OCI-LY1 (cell line): ENCODE data around the gene TRMU.

Experiments used
- H2AFZ ChIP-seq: fragments of 200-600 bp; sonication (generic), shearing (Covaris generic); 2 replicates; pipeline ENCODE4 v1.6.0; 2014; ENCODE audit warnings: antibody characterized with exemption, mild to moderate bottlenecking, low read length
- H3F3A ChIP-seq: fragments of 200-600 bp; sonication (generic), shearing (Covaris generic); 2 replicates; pipeline ENCODE4 v1.6.0; 2014; ENCODE audit warnings: mild to moderate bottlenecking, antibody characterized with exemption, low read length, moderate library complexity; ENCODE audit not compliant: insufficient read depth
- H3K27ac ChIP-seq: fragments of 200-600 bp; sonication (generic); 2 replicates; pipeline ENCODE4 v1.5.1; 2014; ENCODE audit warnings: low read length, mixed run types, mild to moderate bottlenecking, low read depth; ENCODE audit not compliant: poor library complexity, severe bottlenecking
- H3K27me3 ChIP-seq: fragments of 200-600 bp; sonication (generic); 2 replicates; pipeline ENCODE4 v1.6.0; 2014; ENCODE audit warnings: antibody characterized with exemption, mild to moderate bottlenecking, low read length, moderate library complexity; ENCODE audit not compliant: insufficient read depth
- H3K36me3 ChIP-seq: fragments of 200-600 bp; sonication (generic); 2 replicates; pipeline ENCODE4 v1.6.1; 2014; ENCODE audit warnings: mild to moderate bottlenecking, antibody characterized with exemption, low read length, moderate library complexity, mixed read lengths; ENCODE audit not compliant: insufficient read depth
- H3K4me1 ChIP-seq: fragments of 200-600 bp; sonication (generic); 2 replicates; pipeline ENCODE4 v1.5.1; 2014; ENCODE audit warnings: mild to moderate bottlenecking, low read length, moderate library complexity; ENCODE audit not compliant: insufficient read depth, severe bottlenecking
- H3K4me2 ChIP-seq: fragments of 200-600 bp; sonication (generic), shearing (Covaris generic); 2 replicates; pipeline ENCODE4 v1.6.1; 2014; ENCODE audit warnings: low read length
- H3K4me3 ChIP-seq: fragments of 200-600 bp; sonication (generic); 2 replicates; pipeline ENCODE4 v1.5.1; 2014; ENCODE audit warnings: low read length, low read depth, mild to moderate bottlenecking, mixed read lengths; ENCODE audit not compliant: poor library complexity, severe bottlenecking
- H3K79me2 ChIP-seq: fragments of 200-600 bp; shearing (Covaris generic); 2 replicates; pipeline ENCODE4 v1.6.1; 2016; ENCODE audit warnings: mixed run types, low read length, mixed read lengths; ENCODE audit not compliant: insufficient read depth
- H3K9ac ChIP-seq: fragments of 200-600 bp; sonication (generic), shearing (Covaris generic); 2 replicates; pipeline ENCODE4 v1.6.1; 2014; ENCODE audit warnings: mild to moderate bottlenecking, low read length, mixed read lengths
- H3K9me2 ChIP-seq: fragments of 200-600 bp; sonication (generic), shearing (Covaris generic); 2 replicates; pipeline ENCODE4 v1.6.1; 2014; ENCODE audit warnings: low read depth, mild to moderate bottlenecking, low read length, mixed read lengths
- H3K9me3 ChIP-seq: fragments of 200-600 bp; shearing (Covaris generic); 2 replicates; pipeline ENCODE4 v1.6.1; 2014; ENCODE audit warnings: low read length, mixed read lengths
- H4K20me1 ChIP-seq: fragments of 200-600 bp; sonication (generic), shearing (Covaris generic); 2 replicates; pipeline ENCODE4 v1.6.0; 2016; ENCODE audit warnings: mild to moderate bottlenecking, low read length; ENCODE audit not compliant: insufficient read depth
- CTCF ChIP-seq: fragments of 200-600 bp; sonication (generic), shearing (Covaris generic); IDR thresholded peaks from 2 replicates; pipeline ENCODE4 v1.5.1; 2017; ENCODE audit warnings: mild to moderate bottlenecking, antibody characterized with exemption, low read length, moderate library complexity, mixed read lengths
- EZH2 ChIP-seq: fragments of 200-600 bp; sonication (generic), shearing (Covaris generic); IDR thresholded peaks from 2 replicates; pipeline ENCODE4 v1.8.0; 2017; ENCODE audit warnings: borderline replicate concordance, mixed run types, mild to moderate bottlenecking, antibody characterized with exemption, low read length, moderate library complexity, mixed read lengths

TRMU gene

GRCh38 chr22:46381731-46382130 lies 46.2 kb downstream of the TRMU start:
- H4K20me1 ChIP-seq = no peaks in the 10 kb centered on the region
- H3K4me3 ChIP-seq = no peak overlapping the region
- no peak overlapping the region for H3K4me2 ChIP-seq
- no peaks in the 10 kb centered on the region for H3K9me2 ChIP-seq
- no peaks in the 10 kb centered on the region for H3K27me3 ChIP-seq
- H2AFZ ChIP-seq = no peak overlapping the region
- H3K9ac ChIP-seq = no peak overlapping the region
- H3K9me3 ChIP-seq = no peaks in the 10 kb centered on the region
- H3K4me1 ChIP-seq = no peaks in the 10 kb centered on the region
- H3K79me2 ChIP-seq = no peaks in the 10 kb centered on the region
- peaks cover 4% of the 10 kb centered on the region; the same call in 1 of the 2 replicates for H3K36me3 ChIP-seq
- TF ChIP-seq CTCF (no peak), EZH2 (no peak)
- H3K27ac ChIP-seq = no peak overlapping the region
- no peaks in the 10 kb centered on the region for H3F3A ChIP-seq

GRCh38 chr22:46382524-46382923 lies 47.0 kb downstream of the TRMU start:
- Histone ChIP-seq H3K27ac (no peak overlapping the region), H3F3A (no peaks in the 10 kb centered on the region), H3K79me2 (no peaks in the 10 kb centered on the region), H4K20me1 (no peaks in the 10 kb centered on the region), H3K27me3 (no peaks in the 10 kb centered on the region), H3K4me3 (no peak overlapping the region), H3K4me1 (no peaks in the 10 kb centered on the region), H3K36me3 (no peaks in the 10 kb centered on the region), H3K4me2 (no peak overlapping the region), H2AFZ (no peak overlapping the region), H3K9me3 (no peaks in the 10 kb centered on the region), H3K9me2 (no peaks in the 10 kb centered on the region), H3K9ac (no peak overlapping the region)
- no peak for TF ChIP-seq CTCF

- no peaks in the 10 kb centered on the region for H3K36me3 ChIP-seq
- no peaks in the 10 kb centered on the region for H3K9me2 ChIP-seq
- no peaks in the 10 kb centered on the region for H3K4me1 ChIP-seq
- no peaks in the 10 kb centered on the region for H4K20me1 ChIP-seq
- TF ChIP-seq CTCF (no peak), EZH2 (no peak)
- no peak overlapping the region for H3K4me2 ChIP-seq
- no peak overlapping the region for H2AFZ ChIP-seq
- no peaks in the 10 kb centered on the region for H3K27me3 ChIP-seq
- H3K4me3 ChIP-seq = no peak overlapping the region
- no peak overlapping the region for H3K9ac ChIP-seq
- no peak overlapping the region for H3K27ac ChIP-seq
- H3K79me2 ChIP-seq = no peaks in the 10 kb centered on the region
- no peaks in the 10 kb centered on the region for H3F3A ChIP-seq
- H3K9me3 ChIP-seq = no peaks in the 10 kb centered on the region
Observed at GRCh38 chr22:46386312-46386711, 50.8 kb downstream of the TRMU start.
